ENCODE measurements around the gene GFPT2. TPM values are rescaled to one million over a fixed set of nuclear protein-coding genes. Genes with fewer than 3 reads are reported as not detected.

The GFPT2 gene
- total RNA-seq (ENCODE audit: low replicate concordance) = 1.1 and 17.6 TPM in 2 replicates
- long read RNA-seq, partial matches to known transcripts = 0 of 1 reads
- long read RNA-seq, other reads (novel, unspliced or antisense) = 0 of 1 reads

- Mint-ChIP-seq H3K9me3 (no peaks in the 10 kb centered on the region), H3K27me3 (peaks cover 56% of the 10 kb centered on the region), H3K36me3 (no peaks in the 10 kb centered on the region), H3K4me3 (peak within 1 kb of the TSS; percentile 87), H3K27ac (peak within 1 kb of the TSS; percentile 50), H3K4me1 (ENCODE audit: unreplicated experiment) (peaks cover 6% of the 10 kb centered on the region)
- TF ChIP-seq CTCF (conservative IDR thresholded peaks at IDR 0.05) = no peak
- peak; percentile 89 for DNase-seq (ENCODE audit: extremely low spot score, unreplicated experiment)
These were observed at the start of gene GFPT2 for GRCh38 chr5:180353048-180353979. TSS of gene GFPT2 (minus strand) at chr5:180353336. CDS start at chr5:180353217, 119 bp downstream.

GRCh38 chr5:180402716-180403115 is 49.6 kb upstream of the GFPT2 start:
- TF ChIP-seq CTCF (conservative IDR thresholded peaks at IDR 0.05) = no peak
- H3K27me3 Mint-ChIP-seq = no peaks in the 10 kb centered on the region
- DNase-seq (ENCODE audit: extremely low spot score, unreplicated experiment) = no peak
- H3K4me1 Mint-ChIP-seq (ENCODE audit: unreplicated experiment) = no peaks in the 10 kb centered on the region
- H3K36me3 Mint-ChIP-seq = no peaks in the 10 kb centered on the region
- no peaks in the 10 kb centered on the region for H3K9me3 Mint-ChIP-seq
- H3K27ac Mint-ChIP-seq = no peak overlapping the region
- H3K4me3 Mint-ChIP-seq = no peak overlapping the region

- Mint-ChIP-seq H3K27ac (no peak overlapping the region), H3K4me3 (no peak overlapping the region), H3K4me1 (ENCODE audit: unreplicated experiment) (no peaks in the 10 kb centered on the region), H3K27me3 (no peaks in the 10 kb centered on the region), H3K9me3 (no peaks in the 10 kb centered on the region), H3K36me3 (no peaks in the 10 kb centered on the region)
- no peak for DNase-seq (ENCODE audit: extremely low spot score, unreplicated experiment)
- TF ChIP-seq CTCF (conservative IDR thresholded peaks at IDR 0.05) = no peak
These were observed 48.2 kb upstream of the GFPT2 start for GRCh38 chr5:180401229-180401907.

- TF ChIP-seq CTCF (conservative IDR thresholded peaks at IDR 0.05) = no peak
These were observed 47.3 kb upstream of the GFPT2 start for GRCh38 chr5:180400416-180400815.

GRCh38 chr5:180399401-180400215 is 46.5 kb upstream of the GFPT2 start:
- Mint-ChIP-seq H3K4me3 (no peak overlapping the region), H3K9me3 (no peaks in the 10 kb centered on the region), H3K27me3 (no peaks in the 10 kb centered on the region), H3K36me3 (no peaks in the 10 kb centered on the region), H3K27ac (no peak overlapping the region), H3K4me1 (ENCODE audit: unreplicated experiment) (no peaks in the 10 kb centered on the region)
- no peak for TF ChIP-seq CTCF (conservative IDR thresholded peaks at IDR 0.05)
- no peak for DNase-seq (ENCODE audit: extremely low spot score, unreplicated experiment)

More at GRCh38 chr5:180400416-180400815, 47.3 kb upstream of the GFPT2 start:
- Mint-ChIP-seq H3K36me3 (no peaks in the 10 kb centered on the region), H3K4me1 (ENCODE audit: unreplicated experiment) (no peaks in the 10 kb centered on the region), H3K9me3 (no peaks in the 10 kb centered on the region), H3K4me3 (no peak overlapping the region), H3K27me3 (no peaks in the 10 kb centered on the region), H3K27ac (no peak overlapping the region)
- DNase-seq (ENCODE audit: extremely low spot score, unreplicated experiment) = no peak

All from type B pancreatic cell (in vitro differentiated cells).